MM.1S (cell line): Measurements from ENCODE around the gene NRG3.

Experiments used
- CTCF ChIP-seq: fragments of 300-600 bp; sonication (generic); IDR thresholded peaks from 2 replicates; pipeline ENCODE4 v1.5.1; 2016; ENCODE audit warnings: antibody characterized with exemption, low read length, mixed read lengths
- EZH2 ChIP-seq: fragments of 300-600 bp; sonication (generic); optimal IDR thresholded peaks from 2 replicates; pipeline ENCODE3; 2017; ENCODE audit warnings: low read depth, mild to moderate bottlenecking, antibody characterized with exemption, low read length, mixed read lengths

- TF ChIP-seq CTCF, result no peak
- no peak for TF ChIP-seq EZH2
Observed at GRCh38 chr10:82409671-82410070, 534.7 kb downstream of the NRG3 start.
